BLaER1 (cell line): ENCODE measurements around the gene GPLD1.
A peak's percentile ranks its signal among the peaks of the same experiment; 100 is the strongest.

Experiments used
- H3K27ac ChIP-seq: shearing (Covaris generic); formaldehyde crosslinking; 2 replicates; pipeline ENCODE4 v1.8.1; 2022
- H3K27me3 ChIP-seq: shearing (Covaris generic); formaldehyde crosslinking; 2 replicates; pipeline ENCODE4 v1.8.1; 2022
- H3K36me3 ChIP-seq: shearing (Covaris generic); formaldehyde crosslinking; 2 replicates; pipeline ENCODE4 v1.8.1; 2022
- H3K4me1 ChIP-seq: shearing (Covaris generic); formaldehyde crosslinking; 2 replicates; pipeline ENCODE4 v1.8.1; 2022
- H3K4me2 ChIP-seq: shearing (Covaris generic); formaldehyde crosslinking; 2 replicates; pipeline ENCODE4 v1.8.1; 2022
- H3K4me3 ChIP-seq: shearing (Covaris generic); formaldehyde crosslinking; 2 replicates; pipeline ENCODE4 v1.8.1; 2022
- H3K9ac ChIP-seq: shearing (Covaris generic); formaldehyde crosslinking; 2 replicates; pipeline ENCODE4 v1.8.1; 2022
- H3K9me3 ChIP-seq: shearing (Covaris generic); formaldehyde crosslinking; 2 replicates; pipeline ENCODE4 v1.8.1; 2022
- H4K20me1 ChIP-seq: shearing (Covaris generic); formaldehyde crosslinking; 2 replicates; pipeline ENCODE4 v1.8.1; 2022
- Cebpa-rat ChIP-seq: shearing (Covaris generic); IDR thresholded peaks from 2 replicates; pipeline ENCODE4 v1.8.1; 2022

The GPLD1 gene

DNA sequence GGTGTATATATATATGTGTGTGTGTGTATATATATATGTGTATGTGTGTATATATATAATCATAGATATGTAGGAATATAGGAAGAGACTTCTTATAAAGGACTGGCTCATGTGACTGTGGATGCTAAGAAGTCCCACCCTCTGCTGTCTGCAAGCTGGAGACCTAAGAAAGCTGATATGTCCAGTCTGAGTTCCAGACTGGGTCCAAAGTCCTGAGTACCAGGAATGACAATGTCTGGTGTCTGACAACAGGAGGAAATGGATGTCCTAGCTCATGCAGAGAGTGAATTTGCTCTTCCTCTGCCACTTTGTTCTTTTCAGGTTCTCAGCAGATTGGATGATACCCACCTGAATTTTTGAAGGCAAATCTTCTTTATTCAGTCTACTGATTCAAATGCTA lies 12.5 kb upstream of the GPLD1 start:
- H3K9me3 ChIP-seq = peaks cover 11% of the 10 kb centered on the region
- H3K27ac ChIP-seq = no peak overlapping the region
- H3K4me1 ChIP-seq = no peaks in the 10 kb centered on the region
- H3K4me2 ChIP-seq = no peak overlapping the region
- H3K27me3 ChIP-seq = no peaks in the 10 kb centered on the region
- H3K36me3 ChIP-seq = peaks cover 51% of the 10 kb centered on the region
- no peak overlapping the region for H3K4me3 ChIP-seq
- TF ChIP-seq Cebpa-rat = no peak
- H4K20me1 ChIP-seq = no peaks in the 10 kb centered on the region
- H3K9ac ChIP-seq = no peak overlapping the region

DNA sequence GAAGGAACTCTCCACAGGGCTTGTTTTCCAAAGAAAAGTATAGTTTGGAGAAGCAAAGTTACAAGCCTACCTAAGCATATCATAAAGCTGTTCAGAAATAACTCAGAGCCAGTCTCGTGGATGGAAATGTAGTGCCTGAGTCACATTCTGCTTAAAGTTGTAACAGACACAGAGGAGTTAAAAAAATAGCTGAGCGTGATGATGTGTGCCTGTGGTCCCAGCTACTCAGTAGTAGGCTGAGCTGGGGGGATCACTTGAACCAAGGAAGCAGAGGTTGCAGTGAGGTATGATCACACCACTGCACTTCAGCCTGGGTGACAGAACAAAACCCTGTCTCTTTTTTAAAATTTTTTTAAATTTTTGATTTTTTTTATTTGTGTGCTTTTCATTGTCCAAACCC lies 12.0 kb upstream of the GPLD1 start:
- Histone ChIP-seq H3K9ac (no peak overlapping the region), H3K4me2 (no peak overlapping the region), H3K4me1 (peaks cover 2% of the 10 kb centered on the region; the same call in 1 of the 2 replicates), H4K20me1 (no peaks in the 10 kb centered on the region), H3K27ac (no peak overlapping the region), H3K4me3 (no peak overlapping the region), H3K36me3 (peaks cover 53% of the 10 kb centered on the region), H3K9me3 (peaks cover 12% of the 10 kb centered on the region), H3K27me3 (no peaks in the 10 kb centered on the region)
- TF ChIP-seq Cebpa-rat = no peak

- no peak for TF ChIP-seq Cebpa-rat
- peaks cover 9% of the 10 kb centered on the region for H3K4me1 ChIP-seq
- no peaks in the 10 kb centered on the region for H3K27me3 ChIP-seq
- no peak overlapping the region for H3K9ac ChIP-seq
- H3K4me3 ChIP-seq = no peak overlapping the region
- H3K4me2 ChIP-seq = no peak overlapping the region
- H3K36me3 ChIP-seq = peaks cover 51% of the 10 kb centered on the region
- peaks cover 12% of the 10 kb centered on the region for H3K9me3 ChIP-seq
- H3K27ac ChIP-seq = no peak overlapping the region
- H4K20me1 ChIP-seq = no peaks in the 10 kb centered on the region
Observed at GRCh38 chr6:24500683-24501082, 11.3 kb upstream of the GPLD1 start.

- Histone ChIP-seq H3K9me3 (peaks cover 12% of the 10 kb centered on the region), H3K4me2 (no peak overlapping the region)
Observed at GRCh38 chr6:24497254-24497970, 8.0 kb upstream of the GPLD1 start.

GRCh38 chr6:24494821-24495795 lies 5.7 kb upstream of the GPLD1 start, which contains the start of gene ALDH5A1:
ALDH5A1 (plus strand) TSS chr6:24494969; CDS start chr6:24494997, 28 bp downstream.
- Histone ChIP-seq H3K27ac (peak within 1 kb of the TSS; percentile 86), H3K27me3 (no peaks in the 10 kb centered on the region), H3K4me2 (peak within 1 kb of the TSS; percentile 88), H3K4me3 (peak within 1 kb of the TSS; percentile 78), H3K4me1 (peaks cover 18% of the 10 kb centered on the region), H3K36me3 (peaks cover 21% of the 10 kb centered on the region), H4K20me1 (no peaks in the 10 kb centered on the region), H3K9me3 (peaks cover 12% of the 10 kb centered on the region), H3K9ac (peak within 1 kb of the TSS; percentile 83)
- TF ChIP-seq Cebpa-rat = no peak

More at GRCh38 chr6:24497254-24497970, 8.0 kb upstream of the GPLD1 start:
- Histone ChIP-seq H3K4me1 (peaks cover 18% of the 10 kb centered on the region), H3K27me3 (no peaks in the 10 kb centered on the region), H4K20me1 (no peaks in the 10 kb centered on the region), H3K9ac (no peak overlapping the region), H3K4me3 (no peak overlapping the region), H3K27ac (no peak overlapping the region), H3K36me3 (peaks cover 22% of the 10 kb centered on the region)
- no peak for TF ChIP-seq Cebpa-rat

DNA sequence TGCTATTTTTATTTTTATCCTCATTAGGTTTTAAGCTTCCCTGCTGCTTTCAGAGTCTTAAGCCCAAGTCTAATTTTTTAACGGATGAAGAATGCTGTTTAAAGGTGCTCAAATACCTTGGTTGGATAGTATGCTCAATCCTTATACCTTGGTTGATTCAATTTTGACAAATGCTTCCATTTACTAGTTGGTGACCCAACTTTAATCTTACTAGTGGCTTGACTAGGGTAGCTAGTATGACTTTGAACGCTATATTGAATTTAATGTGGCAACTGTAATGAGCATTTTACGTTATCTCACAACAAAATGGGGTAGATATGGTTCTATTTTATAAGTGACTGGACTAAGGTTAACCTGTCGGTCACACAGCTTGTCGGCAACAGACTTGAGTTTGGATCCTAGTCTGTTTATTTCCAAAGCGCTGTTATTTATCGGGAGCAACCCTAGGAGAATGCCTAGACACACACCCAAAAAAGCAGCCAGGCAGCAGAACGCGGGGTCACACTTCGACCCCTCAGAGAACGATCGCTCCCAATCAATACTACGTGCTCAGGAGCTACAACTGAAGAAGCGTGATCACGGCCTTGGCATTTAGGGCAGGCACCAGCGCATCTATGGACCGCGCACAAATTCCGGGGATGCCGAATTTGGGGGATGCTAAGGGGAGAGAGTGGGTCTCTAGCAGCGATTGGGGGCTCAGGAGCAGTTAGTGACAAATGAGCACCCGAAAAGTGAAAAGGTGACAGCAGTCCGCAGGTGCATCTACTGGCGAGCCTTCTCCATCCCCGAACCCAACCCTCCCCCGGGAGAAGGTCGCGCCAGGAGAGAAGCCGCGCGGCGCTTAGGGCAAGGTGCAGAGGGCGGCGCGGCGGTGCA lies 4.8 kb upstream of the GPLD1 start:
- TF ChIP-seq Cebpa-rat = no peak
- H3K4me3 ChIP-seq = peak overlapping the region; percentile 78
- peak overlapping the region; percentile 86 for H3K27ac ChIP-seq
- H3K27me3 ChIP-seq = no peaks in the 10 kb centered on the region
- peaks cover 21% of the 10 kb centered on the region for H3K36me3 ChIP-seq
- no peaks in the 10 kb centered on the region for H4K20me1 ChIP-seq
- H3K4me1 ChIP-seq = peaks cover 18% of the 10 kb centered on the region
- H3K9ac ChIP-seq = peak overlapping the region; percentile 83
- peak overlapping the region; percentile 88 for H3K4me2 ChIP-seq
- peaks cover 12% of the 10 kb centered on the region for H3K9me3 ChIP-seq

DNA sequence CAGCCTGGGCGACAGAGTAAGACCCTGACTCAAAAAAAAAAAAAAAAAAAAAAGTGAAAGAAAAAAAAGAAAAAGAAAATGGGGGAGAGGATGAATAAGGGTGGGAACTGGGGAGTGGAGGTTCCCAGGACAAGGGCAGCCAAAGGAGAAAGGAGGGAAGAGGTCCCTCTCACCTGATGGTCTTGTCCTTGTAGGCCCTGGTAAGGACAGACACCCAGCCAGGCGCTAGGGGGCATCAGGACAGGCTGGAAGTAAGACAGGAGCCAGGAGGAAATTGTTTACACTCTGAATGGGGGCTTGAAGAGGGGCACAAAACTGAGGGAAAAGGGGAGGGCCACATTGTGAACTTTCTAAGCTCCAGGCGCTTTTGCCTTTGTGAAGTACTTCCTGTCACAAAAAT lies 3.1 kb upstream of the GPLD1 start:
- H3K9ac ChIP-seq = no peak overlapping the region
- peaks cover 9% of the 10 kb centered on the region for H3K9me3 ChIP-seq
- peaks cover 18% of the 10 kb centered on the region for H3K4me1 ChIP-seq
- no peaks in the 10 kb centered on the region for H3K27me3 ChIP-seq
- no peak overlapping the region for H3K27ac ChIP-seq
- H3K4me3 ChIP-seq = no peak overlapping the region
- H4K20me1 ChIP-seq = no peaks in the 10 kb centered on the region
- H3K36me3 ChIP-seq = peaks cover 10% of the 10 kb centered on the region
- no peak overlapping the region for H3K4me2 ChIP-seq
- TF ChIP-seq Cebpa-rat = no peak

DNA sequence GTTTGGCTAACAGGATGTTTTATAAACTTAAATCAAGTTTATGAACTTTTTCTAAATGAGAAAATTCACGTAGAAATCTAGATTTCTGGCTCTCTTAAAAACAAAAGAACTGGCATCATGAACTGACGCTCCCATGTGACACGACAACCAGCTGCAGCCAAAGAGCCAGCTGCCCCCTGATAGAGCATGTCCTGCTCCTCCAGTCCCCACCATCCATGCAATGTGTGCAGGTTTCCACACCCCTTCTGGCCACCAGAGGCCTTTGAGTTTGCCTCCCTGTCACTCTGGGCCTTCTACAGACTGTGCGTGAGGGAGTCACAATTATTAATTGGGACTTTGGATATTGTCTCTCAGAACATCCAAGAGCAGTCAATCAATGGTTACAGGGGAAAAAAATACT lies 1.6 kb upstream of the GPLD1 start:
- Histone ChIP-seq H3K27ac (no peak overlapping the region), H3K4me2 (no peak overlapping the region)

DNA sequence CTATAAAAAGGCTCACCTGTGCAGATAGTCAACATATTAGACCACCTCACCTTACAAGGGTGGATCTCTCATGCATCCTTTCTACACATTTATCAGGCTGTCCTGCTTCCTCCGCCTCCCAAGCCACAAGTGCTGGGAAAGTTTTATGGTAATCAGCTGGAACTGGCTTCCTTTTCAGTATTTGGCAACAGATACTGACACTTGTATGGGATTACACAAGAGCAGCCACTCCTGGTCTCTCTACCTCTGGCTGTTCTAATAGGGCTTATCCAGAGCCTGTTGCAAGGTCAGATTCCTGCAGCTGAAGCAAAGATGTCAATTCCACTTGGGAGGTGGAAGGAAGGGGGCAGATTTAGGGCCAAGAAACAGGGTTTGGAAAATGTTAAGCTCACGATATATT lies 503 bp upstream of the GPLD1 start:
- Histone ChIP-seq H3K27me3 (no peaks in the 10 kb centered on the region), H3K9ac (no peak overlapping the region), H4K20me1 (no peaks in the 10 kb centered on the region), H3K36me3 (no peaks in the 10 kb centered on the region), H3K4me3 (no peak overlapping the region), H3K9me3 (no peaks in the 10 kb centered on the region), H3K4me2 (no peak overlapping the region), H3K27ac (no peak overlapping the region), H3K4me1 (peaks cover 8% of the 10 kb centered on the region)
- no peak for TF ChIP-seq Cebpa-rat

More for the DNA sequence above, 1.6 kb upstream of the GPLD1 start:
- Histone ChIP-seq H4K20me1 (no peaks in the 10 kb centered on the region), H3K36me3 (no peaks in the 10 kb centered on the region), H3K27me3 (no peaks in the 10 kb centered on the region), H3K4me1 (peaks cover 12% of the 10 kb centered on the region), H3K4me3 (no peak overlapping the region), H3K9me3 (no peaks in the 10 kb centered on the region), H3K9ac (no peak overlapping the region)
- no peak for TF ChIP-seq Cebpa-rat
